Liver (tissue), 9 donors: ENCODE results near the gene TMEM255B. TPM values are rescaled to one million over a fixed set of nuclear protein-coding genes. Genes with fewer than 3 reads are reported as not detected.

ENCODE experiments used
- DNase-seq: peaks from one replicate; pipeline ENCODE4 v3.0.0-alpha.2; 2017; ENCODE audit warnings: low spot score
- H3K27ac ChIP-seq, 2 donors: one replicate each; pipeline ENCODE4 v1.7.0; 2013; ENCODE audit warnings: inconsistent platforms in 2 of 2, low read length in 2 of 2, control low read depth in 1 of 2, low read depth in 1 of 2, mild to moderate bottlenecking in 1 of 2
- H3K27me3 ChIP-seq, 4 donors: one replicate each; pipeline versions ENCODE4 v1.6.1 to v1.7.0; 2013; ENCODE audit warnings: low read length in 3 of 4, inconsistent platforms in 1 of 4, mild to moderate bottlenecking in 1 of 4, moderate library complexity in 1 of 4; ENCODE audit not compliant: control insufficient read depth in 4 of 4, insufficient read depth in 4 of 4
- H3K36me3 ChIP-seq, 4 donors: one replicate each; pipeline versions ENCODE4 v1.6.1 to v1.7.0; 2013; ENCODE audit warnings: low read length in 3 of 4, mild to moderate bottlenecking in 3 of 4, low read depth in 1 of 4, moderate library complexity in 1 of 4; ENCODE audit not compliant: control insufficient read depth in 4 of 4, insufficient read depth in 3 of 4
- H3K4me1 ChIP-seq, 4 donors: one replicate each; pipeline versions ENCODE4 v1.6.1 to v1.7.0; 2013; ENCODE audit warnings: low read length in 3 of 4, mild to moderate bottlenecking in 3 of 4, moderate library complexity in 1 of 4; ENCODE audit not compliant: control insufficient read depth in 4 of 4, insufficient read depth in 4 of 4
- H3K4me3 ChIP-seq, 3 donors: one replicate each; pipeline versions ENCODE4 v1.6.1 to v1.7.0; 2013; ENCODE audit warnings: low read length in 3 of 3, control low read depth in 1 of 3, low read depth in 1 of 3, mild to moderate bottlenecking in 1 of 3
- H3K9ac ChIP-seq, 2 donors: one replicate each; pipeline ENCODE4 v1.7.0; 2013; ENCODE audit warnings: low read length in 2 of 2, mild to moderate bottlenecking in 2 of 2, moderate library complexity in 2 of 2, control low read depth in 1 of 2, low read depth in 1 of 2
- H3K9me3 ChIP-seq, 4 donors: one replicate each; pipeline versions ENCODE4 v1.6.1 to v1.7.0; 2013; ENCODE audit warnings: low read length in 3 of 4; ENCODE audit not compliant: control insufficient read depth in 4 of 4
- ATF3 ChIP-seq: IDR thresholded peaks from 2 replicates; pipeline ENCODE4 v1.6.1; 2016; ENCODE audit warnings: antibody characterized with exemption
- CTCF ChIP-seq: fragments of 150-350 bp; IDR thresholded peaks from 2 replicates; pipeline ENCODE4 v1.5.1; 2017; ENCODE audit warnings: improper control_type of control experiment, low read depth, low read length; ENCODE audit not compliant: missing input control
- EGR1 ChIP-seq, 2 donors: IDR thresholded peaks; 2 replicates each; pipeline ENCODE4 v1.6.1; 2016 to 2018; ENCODE audit warnings: antibody characterized with exemption in 2 of 2, low read depth in 2 of 2
- FOXA2 ChIP-seq: IDR thresholded peaks from 2 replicates; pipeline ENCODE4 v1.6.1; 2016; ENCODE audit warnings: antibody characterized with exemption
- GABPA ChIP-seq, 2 donors: IDR thresholded peaks in 1 of 2; conservative IDR thresholded peaks in 1 of 2; 2 replicates each; pipeline ENCODE4 v1.6.1; 2016; ENCODE audit warnings: antibody characterized with exemption in 2 of 2, mild to moderate bottlenecking in 1 of 2, moderate library complexity in 1 of 2
- HNF4A ChIP-seq, 2 donors: conservative IDR thresholded peaks; 2 replicates each; pipeline ENCODE4 v1.6.1; 2016; ENCODE audit warnings: antibody characterized with exemption in 2 of 2, mild to moderate bottlenecking in 2 of 2
- MAX ChIP-seq: IDR thresholded peaks from 2 replicates; pipeline ENCODE4 v1.6.1; 2016; ENCODE audit warnings: antibody characterized with exemption
- NR2F2 ChIP-seq: IDR thresholded peaks from 2 replicates; pipeline ENCODE4 v1.6.1; 2016; ENCODE audit warnings: antibody characterized with exemption
- RAD21 ChIP-seq, 2 donors: IDR thresholded peaks; 2 replicates each; pipeline ENCODE4 v1.6.1; 2016; ENCODE audit warnings: antibody characterized with exemption in 2 of 2, mild to moderate bottlenecking in 2 of 2
- RXRA ChIP-seq, 2 donors: IDR thresholded peaks; 2 replicates each; pipeline ENCODE4 v1.6.1; 2017 to 2018; ENCODE audit warnings: antibody characterized with exemption in 2 of 2, mild to moderate bottlenecking in 1 of 2
- SP1 ChIP-seq: IDR thresholded peaks from 2 replicates; pipeline ENCODE4 v1.6.1; 2018; ENCODE audit warnings: antibody characterized with exemption, mild to moderate bottlenecking
- TAF1 ChIP-seq: conservative IDR thresholded peaks from 2 replicates; pipeline ENCODE4 v1.6.1; 2016; ENCODE audit warnings: antibody characterized with exemption, mild to moderate bottlenecking
- WGBS: extraction: QIAGEN DNeasy Blood & Tissue Kit; methylation state at CpG from one replicate; pipeline ENCODE4 v1.1.7; 2013; 5-methylcytosine and 5-hydroxymethylcytosine counted together
- polyA plus RNA-seq, 2 donors: library from polyadenylated mRNA; stranded (reverse) in 1 of 2; unstranded in 1 of 2; fragments of 200-250 nt in 1 of 2; fragments of >200 nt in 1 of 2; fragmentation: Nextera tagmentation in 1 of 2; extraction: Ambion mirVana in 1 of 2; gene quantifications; one replicate each; pipeline versions ENCODE4 v1.2.1 to v1.2.3, GENCODE V29; 2013 to 2015
- total RNA-seq, 2 donors: library from RNA; depleted of rRNA; stranded (reverse); fragments of >200 nt; gene quantifications; one replicate each; pipeline ENCODE4 v1.2.3, GENCODE V29; 2014
- TF ChIP-seq, protein P1 (sequence below): IDR thresholded peaks from 2 replicates; pipeline ENCODE4 v1.6.1; 2016; ENCODE audit warnings: antibody characterized with exemption
- TF ChIP-seq, protein P2 (sequence below): IDR thresholded peaks from 2 replicates; pipeline ENCODE4 v1.6.1; 2016; ENCODE audit warnings: antibody characterized with exemption, mild to moderate bottlenecking
- donor health status: healthy.
- donor health status: healthy.
- donor health status: healthy.
- donor health status: healthy.
- donor health status: healthy.

The TMEM255B gene
- total and polyA plus RNA-seq, 4 donors = 0.37 to 8.6 (median 3.5) TPM

DNA sequence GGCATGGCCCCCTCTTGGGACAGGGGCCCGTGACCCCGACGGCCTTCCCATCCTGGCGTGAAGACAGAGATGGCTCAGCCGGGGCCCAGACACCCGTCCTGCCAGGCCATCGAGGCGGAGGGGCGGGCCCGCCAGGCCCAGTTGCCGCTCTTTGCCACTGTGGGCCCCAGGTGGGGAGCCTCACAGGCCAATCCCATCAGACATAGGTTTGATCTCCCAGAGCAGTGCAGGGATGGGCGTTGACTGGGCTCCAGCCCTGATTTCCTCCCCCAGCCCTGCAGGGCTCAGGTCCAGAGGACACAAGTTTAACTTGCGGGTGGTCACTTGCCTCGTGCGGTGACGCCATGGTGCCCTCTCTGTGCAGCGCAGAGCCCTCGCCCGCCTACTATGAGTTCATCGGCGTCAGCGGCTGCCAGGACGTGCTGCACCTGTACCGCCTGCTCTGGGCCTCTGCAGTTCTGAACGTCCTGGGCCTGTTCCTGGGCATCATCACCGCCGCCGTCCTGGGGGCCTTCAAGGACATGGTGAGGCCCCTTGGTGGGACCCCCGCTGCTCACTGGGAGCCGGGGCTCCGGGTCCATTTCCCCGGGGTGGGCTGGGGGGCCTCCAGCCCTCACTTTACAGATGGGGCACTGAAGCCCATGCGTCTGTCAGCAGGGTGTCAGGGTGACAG, 42.4 kb downstream of the TMEM255B start:
- Histone ChIP-seq H3K36me3 (no peaks in the 10 kb centered on the region), H3K27me3 (no peaks in the 10 kb centered on the region), H3K4me3 (no peak overlapping the region), H3K9ac (no peak overlapping the region), H3K9me3 (no peaks in the 10 kb centered on the region), H3K4me1 (no peaks in the 10 kb centered on the region), H3K27ac (no peak overlapping the region)
- WGBS = 89% methylated on average over 33 of the region's 33 CpGs
- TF ChIP-seq NR2F2 (no peak), SP1 (no peak), RAD21 (IDR thresholded peaks at IDR 0.05) (no peak), MAX (no peak), HNF4A (conservative IDR thresholded peaks at IDR 0.05) (no peak), FOXA2 (no peak), CTCF (no peak), GABPA (IDR thresholded peaks at IDR 0.05 in 1 of 2, conservative IDR thresholded peaks at IDR 0.05 in 1 of 2) (no peak)
- TF ChIP-seq, protein P1, sequence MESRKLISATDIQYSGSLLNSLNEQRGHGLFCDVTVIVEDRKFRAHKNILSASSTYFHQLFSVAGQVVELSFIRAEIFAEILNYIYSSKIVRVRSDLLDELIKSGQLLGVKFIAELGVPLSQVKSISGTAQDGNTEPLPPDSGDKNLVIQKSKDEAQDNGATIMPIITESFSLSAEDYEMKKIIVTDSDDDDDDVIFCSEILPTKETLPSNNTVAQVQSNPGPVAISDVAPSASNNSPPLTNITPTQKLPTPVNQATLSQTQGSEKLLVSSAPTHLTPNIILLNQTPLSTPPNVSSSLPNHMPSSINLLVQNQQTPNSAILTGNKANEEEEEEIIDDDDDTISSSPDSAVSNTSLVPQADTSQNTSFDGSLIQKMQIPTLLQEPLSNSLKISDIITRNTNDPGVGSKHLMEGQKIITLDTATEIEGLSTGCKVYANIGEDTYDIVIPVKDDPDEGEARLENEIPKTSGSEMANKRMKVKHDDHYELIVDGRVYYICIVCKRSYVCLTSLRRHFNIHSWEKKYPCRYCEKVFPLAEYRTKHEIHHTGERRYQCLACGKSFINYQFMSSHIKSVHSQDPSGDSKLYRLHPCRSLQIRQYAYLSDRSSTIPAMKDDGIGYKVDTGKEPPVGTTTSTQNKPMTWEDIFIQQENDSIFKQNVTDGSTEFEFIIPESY = no peak
- no peak for DNase-seq

GRCh38 chr13:113802090-113802531, 43.1 kb downstream of the TMEM255B start:
- H3K9ac ChIP-seq = no peak overlapping the region
- 12% methylated on average over 15 of the region's 15 CpGs for WGBS

More at GRCh38 chr13:113802090-113802531, 43.1 kb downstream of the TMEM255B start:
- DNase-seq = no peak
- Histone ChIP-seq H3K9me3 (no peaks in the 10 kb centered on the region), H3K4me1 (no peaks in the 10 kb centered on the region), H3K36me3 (no peaks in the 10 kb centered on the region), H3K27me3 (no peaks in the 10 kb centered on the region), H3K4me3 (no peak overlapping the region), H3K27ac (no peak overlapping the region)
- TF ChIP-seq ATF3 (no peak), HNF4A (conservative IDR thresholded peaks at IDR 0.05) (no peak), RAD21 (IDR thresholded peaks at IDR 0.05) (no peak), NR2F2 (no peak), TAF1 (no peak), FOXA2 (no peak), GABPA (IDR thresholded peaks at IDR 0.05 in 1 of 2, conservative IDR thresholded peaks at IDR 0.05 in 1 of 2) (no peak), RXRA (IDR thresholded peaks at IDR 0.05) (no peak), EGR1 (IDR thresholded peaks at IDR 0.05; ENCODE audit: low read depth in 2 of 2) (no peak)
- TF ChIP-seq, protein P2, sequence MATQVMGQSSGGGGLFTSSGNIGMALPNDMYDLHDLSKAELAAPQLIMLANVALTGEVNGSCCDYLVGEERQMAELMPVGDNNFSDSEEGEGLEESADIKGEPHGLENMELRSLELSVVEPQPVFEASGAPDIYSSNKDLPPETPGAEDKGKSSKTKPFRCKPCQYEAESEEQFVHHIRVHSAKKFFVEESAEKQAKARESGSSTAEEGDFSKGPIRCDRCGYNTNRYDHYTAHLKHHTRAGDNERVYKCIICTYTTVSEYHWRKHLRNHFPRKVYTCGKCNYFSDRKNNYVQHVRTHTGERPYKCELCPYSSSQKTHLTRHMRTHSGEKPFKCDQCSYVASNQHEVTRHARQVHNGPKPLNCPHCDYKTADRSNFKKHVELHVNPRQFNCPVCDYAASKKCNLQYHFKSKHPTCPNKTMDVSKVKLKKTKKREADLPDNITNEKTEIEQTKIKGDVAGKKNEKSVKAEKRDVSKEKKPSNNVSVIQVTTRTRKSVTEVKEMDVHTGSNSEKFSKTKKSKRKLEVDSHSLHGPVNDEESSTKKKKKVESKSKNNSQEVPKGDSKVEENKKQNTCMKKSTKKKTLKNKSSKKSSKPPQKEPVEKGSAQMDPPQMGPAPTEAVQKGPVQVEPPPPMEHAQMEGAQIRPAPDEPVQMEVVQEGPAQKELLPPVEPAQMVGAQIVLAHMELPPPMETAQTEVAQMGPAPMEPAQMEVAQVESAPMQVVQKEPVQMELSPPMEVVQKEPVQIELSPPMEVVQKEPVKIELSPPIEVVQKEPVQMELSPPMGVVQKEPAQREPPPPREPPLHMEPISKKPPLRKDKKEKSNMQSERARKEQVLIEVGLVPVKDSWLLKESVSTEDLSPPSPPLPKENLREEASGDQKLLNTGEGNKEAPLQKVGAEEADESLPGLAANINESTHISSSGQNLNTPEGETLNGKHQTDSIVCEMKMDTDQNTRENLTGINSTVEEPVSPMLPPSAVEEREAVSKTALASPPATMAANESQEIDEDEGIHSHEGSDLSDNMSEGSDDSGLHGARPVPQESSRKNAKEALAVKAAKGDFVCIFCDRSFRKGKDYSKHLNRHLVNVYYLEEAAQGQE = no peak
